Bronchial epithelial cell (primary cell): ENCODE results near the gene CCDC88C. TPM values are rescaled to one million over a fixed set of nuclear protein-coding genes. Genes with fewer than 3 reads are reported as not detected.
A peak's percentile ranks its signal among the peaks of the same experiment; 100 is the strongest.

Source experiments
- DNase-seq: peaks from one replicate; pipeline ENCODE4 v3.0.0-alpha.2; 2010; ENCODE audit warnings: low read depth
- FAIRE-seq: peaks from 2 replicates; lab custom pipeline; 2011; peaks lifted over from hg19 to GRCh38; lab: Jason Lieb, UNC
- H3K27me3 ChIP-seq: 2 replicates; pipeline ENCODE4 v1.5.1; 2011; ENCODE audit warnings: low read length; ENCODE audit not compliant: control insufficient read depth, insufficient read depth
- H3K36me3 ChIP-seq: 2 replicates; pipeline ENCODE4 v1.5.1; 2011; ENCODE audit warnings: low read length; ENCODE audit not compliant: control insufficient read depth, insufficient read depth
- H3K4me3 ChIP-seq: 2 replicates; pipeline ENCODE4 v1.5.1; 2011; ENCODE audit warnings: mild to moderate bottlenecking, low read depth, low read length, control low read depth
- total RNA-seq: library from RNA; depleted of rRNA; stranded (reverse); fragments of >200 nt; gene quantifications from 2 replicates; pipeline ENCODE4 v1.2.1, GENCODE V29; 2014
- TF ChIP-seq, protein P1 (sequence below): IDR thresholded peaks from 2 replicates; pipeline ENCODE4 v1.5.1; 2011; ENCODE audit warnings: mild to moderate bottlenecking, moderate library complexity, low read length, control low read depth, inconsistent platforms; ENCODE audit not compliant: insufficient read depth, severe bottlenecking

Gene CCDC88C
- total RNA-seq, 1 donor from 2014 or later, result 21.3 TPM

DNA sequence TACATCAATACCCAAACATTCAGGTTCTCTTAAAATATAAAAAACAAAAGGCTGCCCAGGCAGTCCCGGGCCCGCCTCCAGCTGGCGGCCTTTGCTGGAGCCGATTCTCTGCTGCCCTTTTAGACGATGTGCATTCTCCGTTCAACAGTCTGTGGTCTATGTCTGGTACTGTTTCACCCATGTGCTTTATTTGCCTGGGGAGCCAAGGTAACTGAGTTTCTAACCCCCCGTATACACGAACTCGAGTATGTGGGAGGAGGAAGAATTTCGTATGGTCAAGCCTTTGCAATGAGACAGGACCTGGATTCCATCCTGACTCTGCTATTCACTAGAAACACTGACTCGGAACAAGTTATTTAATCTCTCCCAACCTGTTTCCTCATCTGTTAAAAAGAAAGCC lies 119.0 kb downstream of the CCDC88C start:
- H3K36me3 ChIP-seq, result peaks cover 14% of the 10 kb centered on the region
- H3K27me3 ChIP-seq, result no peaks in the 10 kb centered on the region
- no peak overlapping the region for H3K4me3 ChIP-seq
- FAIRE-seq (no peak), DNase-seq (no peak)
- TF ChIP-seq, protein P1, sequence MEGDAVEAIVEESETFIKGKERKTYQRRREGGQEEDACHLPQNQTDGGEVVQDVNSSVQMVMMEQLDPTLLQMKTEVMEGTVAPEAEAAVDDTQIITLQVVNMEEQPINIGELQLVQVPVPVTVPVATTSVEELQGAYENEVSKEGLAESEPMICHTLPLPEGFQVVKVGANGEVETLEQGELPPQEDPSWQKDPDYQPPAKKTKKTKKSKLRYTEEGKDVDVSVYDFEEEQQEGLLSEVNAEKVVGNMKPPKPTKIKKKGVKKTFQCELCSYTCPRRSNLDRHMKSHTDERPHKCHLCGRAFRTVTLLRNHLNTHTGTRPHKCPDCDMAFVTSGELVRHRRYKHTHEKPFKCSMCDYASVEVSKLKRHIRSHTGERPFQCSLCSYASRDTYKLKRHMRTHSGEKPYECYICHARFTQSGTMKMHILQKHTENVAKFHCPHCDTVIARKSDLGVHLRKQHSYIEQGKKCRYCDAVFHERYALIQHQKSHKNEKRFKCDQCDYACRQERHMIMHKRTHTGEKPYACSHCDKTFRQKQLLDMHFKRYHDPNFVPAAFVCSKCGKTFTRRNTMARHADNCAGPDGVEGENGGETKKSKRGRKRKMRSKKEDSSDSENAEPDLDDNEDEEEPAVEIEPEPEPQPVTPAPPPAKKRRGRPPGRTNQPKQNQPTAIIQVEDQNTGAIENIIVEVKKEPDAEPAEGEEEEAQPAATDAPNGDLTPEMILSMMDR, result no peak

DNA sequence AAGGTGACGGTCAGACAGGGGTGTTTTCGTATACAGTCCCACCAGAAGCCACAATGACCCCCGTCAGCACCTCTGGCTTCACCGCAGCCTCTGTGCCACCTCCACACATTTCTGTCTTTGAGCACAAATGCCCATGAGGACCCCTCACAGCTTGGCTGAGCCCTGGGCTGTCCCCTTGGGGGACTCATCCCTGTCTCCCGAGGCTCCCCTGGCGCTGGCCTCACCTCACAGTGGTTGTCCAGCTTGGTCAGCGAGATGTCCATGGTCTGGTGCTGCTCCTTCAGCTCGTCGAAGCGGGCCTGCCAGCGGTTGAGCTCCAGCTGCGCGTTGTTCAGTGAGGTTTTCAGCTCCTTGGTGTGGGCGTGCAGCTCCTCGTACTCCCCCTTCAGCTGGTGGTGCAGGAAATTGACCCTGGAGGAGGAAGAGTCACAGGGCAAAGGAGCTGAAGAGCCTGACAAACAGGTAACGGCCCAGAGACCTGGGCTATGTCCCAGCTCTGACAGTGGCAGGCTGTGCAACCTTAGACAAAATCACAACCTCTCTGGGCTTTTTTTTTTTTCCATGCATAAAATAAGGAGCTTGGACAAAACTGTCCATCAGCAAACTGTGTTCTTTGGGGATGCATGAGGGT lies 120.4 kb downstream of the CCDC88C start:
- no peak overlapping the region for H3K4me3 ChIP-seq
- H3K27me3 ChIP-seq, result no peaks in the 10 kb centered on the region
- FAIRE-seq (peak; percentile 83), DNase-seq (no peak)
- H3K36me3 ChIP-seq, result peaks cover 13% of the 10 kb centered on the region
- TF ChIP-seq, protein P1, result no peak

DNA sequence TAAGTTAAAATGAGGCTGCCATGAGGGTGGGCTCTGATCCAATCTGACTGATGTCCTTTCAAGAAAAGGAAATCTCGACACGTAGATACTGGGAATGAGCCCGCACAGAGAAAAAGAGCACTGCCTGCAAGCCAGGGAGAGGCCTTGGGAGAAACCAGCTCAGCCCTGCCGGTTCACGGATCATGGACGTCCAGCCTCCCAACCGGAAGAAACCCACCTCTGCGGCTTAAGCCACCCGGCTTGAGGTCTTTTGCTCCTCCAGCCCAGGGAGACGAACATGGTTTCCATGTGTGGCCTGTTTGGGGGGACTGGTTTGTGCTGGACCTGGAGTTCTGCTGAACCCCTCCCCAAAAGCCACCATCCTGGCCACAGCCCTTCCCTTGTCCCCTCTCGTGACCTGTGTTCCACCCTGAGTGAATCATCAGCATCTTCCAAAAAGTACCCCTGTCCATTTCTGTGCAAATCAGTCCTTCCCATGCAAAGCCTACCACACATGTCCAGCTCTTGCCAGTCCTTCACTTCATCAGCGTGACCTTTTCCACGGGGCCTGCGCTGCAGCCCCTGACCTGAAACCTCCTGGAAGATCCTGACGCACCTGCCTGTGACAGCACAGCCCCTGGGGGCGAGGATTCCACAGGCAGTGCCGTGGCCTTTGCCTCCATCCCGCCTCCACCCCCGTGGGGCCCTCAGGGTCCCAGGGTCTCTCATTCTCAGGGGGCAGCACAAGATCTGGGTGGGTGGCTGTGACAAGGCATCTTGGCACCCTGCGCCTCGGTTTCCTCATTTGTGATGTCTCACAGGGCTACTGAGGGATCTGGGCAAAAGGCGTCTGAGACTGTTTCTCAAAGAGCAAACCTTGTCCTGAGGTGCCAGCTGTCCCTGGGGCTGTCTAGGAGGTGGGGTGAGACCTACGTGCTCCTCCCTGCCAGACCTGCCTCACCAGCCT lies 121.5 kb downstream of the CCDC88C start:
- H3K27me3 ChIP-seq, result no peaks in the 10 kb centered on the region
- TF ChIP-seq, protein P1, result no peak
- H3K36me3 ChIP-seq, result peaks cover 13% of the 10 kb centered on the region

DNA sequence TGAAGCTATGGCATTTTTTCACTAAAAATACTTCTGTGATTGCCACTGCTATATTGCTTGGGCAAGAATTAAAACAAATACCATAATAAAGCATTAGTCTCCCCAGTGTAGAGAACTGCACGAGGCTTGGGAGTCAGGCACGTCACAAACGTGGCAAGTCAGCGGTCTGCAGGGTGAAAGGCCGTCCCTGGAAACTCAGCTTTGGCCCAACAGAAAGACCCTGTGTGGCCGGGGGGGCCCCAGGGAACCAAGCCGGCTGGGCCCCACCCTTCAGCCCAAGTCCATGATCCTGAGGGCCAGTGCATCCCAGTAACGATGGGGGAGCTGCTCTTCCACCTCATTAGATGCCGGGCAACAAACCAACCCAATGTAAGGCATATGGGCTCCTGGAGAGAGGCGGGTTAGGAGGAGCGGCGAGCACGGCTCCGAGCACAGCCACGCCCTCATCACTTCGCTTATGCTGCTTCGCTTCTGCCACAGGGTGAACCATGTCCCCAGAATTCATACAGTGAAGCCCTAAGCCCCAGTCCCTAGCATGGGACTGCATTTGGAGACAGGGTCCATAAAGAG lies 122.3 kb downstream of the CCDC88C start:
- TF ChIP-seq, protein P1, result no peak
- DNase-seq (no peak), FAIRE-seq (no peak)
- no peak overlapping the region for H3K4me3 ChIP-seq
- H3K27me3 ChIP-seq, result no peaks in the 10 kb centered on the region
- H3K36me3 ChIP-seq, result peaks cover 13% of the 10 kb centered on the region

More for the DNA sequence above, 121.5 kb downstream of the CCDC88C start:
- FAIRE-seq (peak; percentile 60), DNase-seq (no peak)
- no peak overlapping the region for H3K4me3 ChIP-seq

DNA sequence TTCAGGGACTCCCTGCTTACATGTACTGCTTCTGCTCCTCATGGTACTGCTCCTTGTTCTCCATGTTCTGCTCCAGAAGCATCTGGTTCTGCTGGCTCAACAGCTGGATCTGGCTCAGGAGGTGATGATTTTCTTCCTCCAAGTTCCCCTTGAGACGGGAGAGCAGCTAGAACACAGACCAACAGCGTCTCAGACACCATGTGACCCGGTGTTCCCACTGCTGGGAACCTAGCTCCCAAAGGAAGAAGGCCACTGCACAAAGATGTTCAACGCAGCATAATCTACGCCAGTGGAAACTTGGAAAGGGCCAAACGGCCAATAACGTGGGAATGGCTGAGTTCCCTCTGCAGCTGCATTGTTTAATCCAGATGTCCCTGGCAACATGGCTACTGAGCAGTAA lies 123.5 kb downstream of the CCDC88C start:
- H3K36me3 ChIP-seq, result peaks cover 16% of the 10 kb centered on the region
- DNase-seq, result no peak
- no peak overlapping the region for H3K4me3 ChIP-seq
- no peaks in the 10 kb centered on the region for H3K27me3 ChIP-seq
- TF ChIP-seq, protein P1, result no peak
- FAIRE-seq, result peak; percentile 95
